Esophagus muscularis mucosa (tissue), 4 donors: Measurements from ENCODE around the gene TCTN1.

Experiments used
- CTCF ChIP-seq, 3 experiments: fragments of 200-600 bp in 2 of 3; fragments of 450-650 bp in 1 of 3; sonication (generic) in 2 of 3; IDR thresholded peaks; one replicate each; pipeline ENCODE4 v1.5.1; 2017 to 2019; ENCODE audit warnings: antibody characterized with exemption in 3 of 3, mild to moderate bottlenecking in 2 of 3, moderate library complexity in 1 of 3
- EP300 ChIP-seq: sonication (generic); formaldehyde crosslinking; IDR thresholded peaks from one replicate; pipeline ENCODE4 v1.6.1; 2017; ENCODE audit warnings: antibody characterized with exemption
- POLR2A ChIP-seq: fragments of 450-650 bp; IDR thresholded peaks from one replicate; pipeline ENCODE4 v1.6.1; 2017; ENCODE audit warnings: antibody characterized with exemption, moderate library complexity, mild to moderate bottlenecking, low read depth
- POLR2AphosphoS5 ChIP-seq, 2 donors: sonication (generic); formaldehyde crosslinking; IDR thresholded peaks; one replicate each; pipeline ENCODE4 v1.6.1; 2017; ENCODE audit warnings: antibody characterized with exemption in 2 of 2

DNA sequence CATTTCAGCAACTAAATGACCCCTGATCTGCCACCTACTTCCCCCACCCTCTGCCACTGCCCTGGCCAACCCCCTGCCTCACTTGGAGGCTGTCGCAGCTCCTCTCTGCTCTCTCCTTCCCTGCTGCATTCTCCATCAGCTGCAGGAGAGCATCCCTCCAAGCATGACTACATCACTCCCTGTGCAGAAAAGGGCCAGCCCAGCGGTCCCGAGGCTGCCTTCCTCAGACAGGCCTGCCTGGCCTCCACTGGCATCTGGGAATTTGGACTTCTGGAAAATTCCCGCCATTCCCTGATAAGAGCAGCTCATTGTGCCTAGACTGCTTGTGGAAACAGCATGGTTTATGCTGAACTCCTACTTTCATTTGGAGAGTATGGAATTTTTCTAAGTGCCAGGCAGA is 62.2 kb downstream of the TCTN1 start:
- no peak for TF ChIP-seq POLR2A
- TF ChIP-seq CTCF (IDR thresholded peaks at IDR 0.05): no peak
- no peak for TF ChIP-seq POLR2AphosphoS5 (IDR thresholded peaks at IDR 0.05)
- no peak for TF ChIP-seq EP300
